CD4-positive, alpha-beta T cell treated with Interleukin-4 for 4 hours (primary cell): ENCODE measurements around the gene SRM.
A peak's percentile ranks its signal among the peaks of the same experiment; 100 is the strongest.
"Not testable (repeated sequence)": the region's sequence is repeated elsewhere in the genome, so short reads cannot be mapped to it uniquely, and the experiment has no call there.

ENCODE experiments used
- DNase-seq: peaks from one replicate; pipeline ENCODE4 v3.0.0-alpha.2; 2020

SRM gene

GRCh38 chr1:11044086-11044848 is 15.6 kb downstream of the SRM start:
- DNase-seq: no peak

GRCh38 chr1:11042995-11043874 is 16.6 kb downstream of the SRM start:
- DNase-seq: no peak

- no peak for DNase-seq
Observed at GRCh38 chr1:11042065-11042464, 17.8 kb downstream of the SRM start.

- no peak for DNase-seq
Observed at GRCh38 chr1:11041048-11041447, 18.8 kb downstream of the SRM start.

- not testable (repeated sequence) for DNase-seq
Observed at GRCh38 chr1:11040105-11040429, 19.8 kb downstream of the SRM start.

- no peak for DNase-seq
Observed at GRCh38 chr1:11039351-11040104, 20.3 kb downstream of the SRM start.

GRCh38 chr1:11037740-11038182 is 22.1 kb downstream of the SRM start:
- peak; percentile 86 for DNase-seq

GRCh38 chr1:11037019-11037739 is 22.6 kb downstream of the SRM start:
- DNase-seq: not testable (repeated sequence)

- DNase-seq: no peak
Observed at GRCh38 chr1:11031624-11032262, 28.1 kb downstream of the SRM start.

GRCh38 chr1:11030865-11031264 is 29.0 kb downstream of the SRM start:
- DNase-seq: no peak

GRCh38 chr1:11028018-11028417 is 31.8 kb downstream of the SRM start:
- no peak for DNase-seq

GRCh38 chr1:11027316-11027715 is 32.5 kb downstream of the SRM start:
- DNase-seq: no peak

- DNase-seq: no peak
Observed at GRCh38 chr1:11026903-11027302, 32.9 kb downstream of the SRM start.

GRCh38 chr1:11026052-11026451 is 33.8 kb downstream of the SRM start:
- DNase-seq: no peak

- no peak for DNase-seq
Observed at GRCh38 chr1:11025618-11026017, 34.2 kb downstream of the SRM start.

- no peak for DNase-seq
Observed at GRCh38 chr1:11024874-11025203, 35.0 kb downstream of the SRM start.

GRCh38 chr1:11024154-11024873 is 35.5 kb downstream of the SRM start:
- no peak for DNase-seq

GRCh38 chr1:11023201-11023600 is 36.6 kb downstream of the SRM start:
- no peak for DNase-seq

- no peak for DNase-seq
Observed at GRCh38 chr1:11019971-11020370, 39.8 kb downstream of the SRM start.

GRCh38 chr1:11019358-11019757 is 40.5 kb downstream of the SRM start:
- DNase-seq: not testable (repeated sequence)

GRCh38 chr1:11013160-11013531 is 46.7 kb downstream of the SRM start:
- no peak for DNase-seq
